ENCODE data around the gene RAB3C.

Gene RAB3C

GRCh38 chr5:58710871-58711270 is 128.0 kb downstream of the RAB3C start:
- no peak overlapping the region for H3K27ac Mint-ChIP-seq
- no peak overlapping the region for H3K4me3 Mint-ChIP-seq
- no peaks in the 10 kb centered on the region for H3K36me3 Mint-ChIP-seq (ENCODE audit: low read depth)
- no peaks in the 10 kb centered on the region for H3K27me3 Mint-ChIP-seq
- intact Hi-C loops (cut with micrococcal nuclease): no loop called here
- H3K9me3 Mint-ChIP-seq: peaks cover 12% of the 10 kb centered on the region
- no peaks in the 10 kb centered on the region for H3K4me1 Mint-ChIP-seq (ENCODE audit: low read depth)

GRCh38 chr5:58711965-58712364 is 129.1 kb downstream of the RAB3C start:
- no peaks in the 10 kb centered on the region for H3K27me3 Mint-ChIP-seq
- H3K9me3 Mint-ChIP-seq: peaks cover 12% of the 10 kb centered on the region
- no peaks in the 10 kb centered on the region for H3K36me3 Mint-ChIP-seq (ENCODE audit: low read depth)
- no peak overlapping the region for H3K4me3 Mint-ChIP-seq
- intact Hi-C loops (cut with micrococcal nuclease): no loop called here
- H3K27ac Mint-ChIP-seq: no peak overlapping the region
- no peaks in the 10 kb centered on the region for H3K4me1 Mint-ChIP-seq (ENCODE audit: low read depth)

DNA sequence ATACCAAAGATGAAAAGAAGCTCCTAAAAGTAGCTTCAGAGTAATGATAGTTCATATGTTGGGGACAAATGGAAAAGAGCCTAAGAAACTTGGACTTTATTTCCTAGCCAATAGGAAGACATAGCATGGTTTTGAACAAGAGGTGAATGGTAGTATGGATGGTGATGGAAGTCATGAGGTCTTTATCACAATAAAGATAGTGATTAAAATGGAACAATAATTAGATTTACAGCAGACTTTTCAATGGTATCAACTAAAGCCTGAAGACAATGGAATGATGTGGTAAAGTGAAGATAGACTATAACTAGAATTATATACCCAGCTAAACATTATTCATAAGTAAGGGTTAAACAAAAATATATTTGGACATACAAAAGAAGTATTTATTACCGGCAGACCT is 131.2 kb downstream of the RAB3C start:
- Mint-ChIP-seq H3K4me1 (ENCODE audit: low read depth) (no peaks in the 10 kb centered on the region), H3K4me3 (no peak overlapping the region), H3K9me3 (peaks cover 12% of the 10 kb centered on the region), H3K36me3 (ENCODE audit: low read depth) (no peaks in the 10 kb centered on the region), H3K27ac (no peak overlapping the region), H3K27me3 (no peaks in the 10 kb centered on the region)
- intact Hi-C loops (cut with micrococcal nuclease): no loop called here

DNA sequence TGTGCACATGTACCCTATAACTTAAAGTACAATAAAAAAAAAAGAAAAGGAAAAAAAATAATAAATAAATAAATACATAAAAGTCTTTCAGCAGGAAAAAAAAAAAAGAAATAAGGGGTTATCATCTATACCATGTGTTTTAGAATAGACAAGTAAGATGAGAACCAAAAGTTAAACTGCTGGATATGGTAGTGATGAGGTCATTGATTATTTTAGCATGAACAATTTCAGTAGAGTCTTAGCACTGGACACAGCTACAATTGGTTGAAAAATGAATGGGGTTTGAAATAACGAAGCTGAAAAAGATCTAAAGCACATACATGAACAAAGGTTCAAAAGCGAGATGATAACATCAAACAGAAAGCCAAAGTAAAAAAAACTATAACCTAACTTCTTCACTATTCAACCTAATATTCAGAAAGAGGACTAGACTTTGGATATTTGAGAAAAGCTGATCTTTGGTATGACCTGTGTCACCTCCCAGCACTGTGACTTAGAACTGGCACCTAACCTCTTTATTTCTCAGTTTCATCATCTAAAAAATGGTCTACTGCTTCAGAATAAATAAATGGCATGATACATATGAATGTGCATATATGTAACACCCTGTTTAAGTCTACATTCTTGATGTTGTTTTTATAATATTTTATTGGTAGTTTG is 133.3 kb downstream of the RAB3C start:
- H3K27ac Mint-ChIP-seq: no peak overlapping the region

GRCh38 chr5:58716713-58717112 is 133.8 kb downstream of the RAB3C start:
- no peaks in the 10 kb centered on the region for H3K4me1 Mint-ChIP-seq (ENCODE audit: low read depth)
- H3K4me3 Mint-ChIP-seq: no peak overlapping the region
- H3K36me3 Mint-ChIP-seq (ENCODE audit: low read depth): no peaks in the 10 kb centered on the region
- peaks cover 12% of the 10 kb centered on the region for H3K9me3 Mint-ChIP-seq
- intact Hi-C loops (cut with micrococcal nuclease): no loop called here
- no peak overlapping the region for H3K27ac Mint-ChIP-seq
- no peaks in the 10 kb centered on the region for H3K27me3 Mint-ChIP-seq

More for the DNA sequence above, 133.3 kb downstream of the RAB3C start:
- Mint-ChIP-seq H3K27me3 (no peaks in the 10 kb centered on the region), H3K36me3 (ENCODE audit: low read depth) (no peaks in the 10 kb centered on the region), H3K4me1 (ENCODE audit: low read depth) (no peaks in the 10 kb centered on the region), H3K9me3 (peaks cover 12% of the 10 kb centered on the region), H3K4me3 (no peak overlapping the region)
- intact Hi-C loops (cut with micrococcal nuclease): no loop called here

GRCh38 chr5:58717303-58718007 is 134.6 kb downstream of the RAB3C start:
- H3K9me3 Mint-ChIP-seq: peaks cover 12% of the 10 kb centered on the region
- H3K27ac Mint-ChIP-seq: no peak overlapping the region
- H3K36me3 Mint-ChIP-seq (ENCODE audit: low read depth): no peaks in the 10 kb centered on the region
- no peaks in the 10 kb centered on the region for H3K27me3 Mint-ChIP-seq
- no peaks in the 10 kb centered on the region for H3K4me1 Mint-ChIP-seq (ENCODE audit: low read depth)
- intact Hi-C loops (cut with micrococcal nuclease): no loop called here
- no peak overlapping the region for H3K4me3 Mint-ChIP-seq

DNA sequence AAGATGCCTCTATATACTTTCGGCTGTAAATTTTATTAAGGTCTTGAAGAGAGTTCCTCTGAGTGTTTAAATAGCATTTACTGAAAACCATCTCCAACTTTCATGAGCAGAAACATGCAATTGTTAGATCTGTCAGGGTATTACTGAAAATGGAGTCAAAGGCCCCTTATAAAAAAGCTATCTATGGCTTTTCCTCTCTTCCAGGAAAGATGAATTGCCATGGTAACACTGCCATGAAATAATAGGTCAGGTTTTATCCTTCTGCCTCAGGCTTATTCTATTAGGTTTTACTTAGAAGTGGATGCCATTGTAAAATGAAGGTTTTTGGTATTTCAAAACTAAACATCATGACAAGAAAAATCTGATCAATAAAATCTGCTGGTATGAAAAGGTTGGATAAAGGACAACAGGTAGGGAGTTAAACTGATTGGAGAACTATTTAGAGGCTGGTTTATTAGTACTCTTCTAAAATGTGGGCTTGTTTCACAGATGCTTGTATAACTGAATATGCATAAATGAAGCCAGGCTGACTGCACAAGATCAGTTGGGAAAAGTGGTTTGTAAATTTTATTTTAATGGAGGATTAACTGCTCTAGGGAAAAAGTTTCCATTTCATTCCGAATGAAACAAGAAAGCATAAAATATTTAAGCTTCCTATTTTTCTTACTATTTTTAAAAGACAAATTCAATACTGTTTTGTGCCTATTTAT is 135.5 kb downstream of the RAB3C start:
- Mint-ChIP-seq H3K27me3 (no peaks in the 10 kb centered on the region), H3K4me1 (ENCODE audit: low read depth) (no peaks in the 10 kb centered on the region), H3K4me3 (no peak overlapping the region), H3K27ac (no peak overlapping the region), H3K9me3 (peaks cover 12% of the 10 kb centered on the region), H3K36me3 (ENCODE audit: low read depth) (no peaks in the 10 kb centered on the region)
- intact Hi-C loops (cut with micrococcal nuclease): no loop called here

GRCh38 chr5:58722160-58722559 is 139.3 kb downstream of the RAB3C start:
- Mint-ChIP-seq H3K4me3 (no peak overlapping the region), H3K27me3 (no peaks in the 10 kb centered on the region), H3K9me3 (no peaks in the 10 kb centered on the region), H3K27ac (no peak overlapping the region), H3K36me3 (ENCODE audit: low read depth) (no peaks in the 10 kb centered on the region), H3K4me1 (ENCODE audit: low read depth) (no peaks in the 10 kb centered on the region)
- intact Hi-C loops (cut with micrococcal nuclease): no loop called here

- Mint-ChIP-seq H3K27ac (no peak overlapping the region), H3K4me3 (no peak overlapping the region), H3K4me1 (ENCODE audit: low read depth) (no peaks in the 10 kb centered on the region), H3K9me3 (no peaks in the 10 kb centered on the region), H3K36me3 (ENCODE audit: low read depth) (no peaks in the 10 kb centered on the region), H3K27me3 (no peaks in the 10 kb centered on the region)
- intact Hi-C loops (cut with micrococcal nuclease): no loop called here
These were observed 142.1 kb downstream of the RAB3C start for GRCh38 chr5:58724992-58725391.

DNA sequence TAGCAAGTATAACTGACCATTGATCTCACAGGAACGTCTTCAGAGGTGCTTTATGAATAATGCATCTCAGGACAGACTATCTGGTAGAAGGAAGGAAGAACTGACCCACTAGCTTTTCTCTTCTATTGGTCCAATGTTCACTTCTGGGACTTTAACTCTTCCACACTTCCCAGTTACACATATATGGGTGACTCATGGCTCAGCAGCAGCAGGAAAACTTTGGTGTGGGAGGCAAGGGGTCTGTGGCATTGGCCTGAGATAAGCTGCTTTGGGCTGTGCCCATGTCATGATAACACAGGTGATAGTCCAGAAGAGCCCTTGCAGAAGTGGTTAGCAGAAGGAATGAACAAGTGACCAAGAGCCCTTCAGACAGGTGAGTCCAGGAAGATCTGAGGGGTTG is 148.8 kb downstream of the RAB3C start:
- Mint-ChIP-seq H3K27me3 (no peaks in the 10 kb centered on the region), H3K4me1 (ENCODE audit: low read depth) (no peaks in the 10 kb centered on the region), H3K27ac (no peak overlapping the region), H3K9me3 (no peaks in the 10 kb centered on the region), H3K36me3 (ENCODE audit: low read depth) (no peaks in the 10 kb centered on the region), H3K4me3 (no peak overlapping the region)
- intact Hi-C loops (cut with micrococcal nuclease): no loop called here

GRCh38 chr5:58735637-58736036 is 152.8 kb downstream of the RAB3C start:
- H3K27ac Mint-ChIP-seq: no peak overlapping the region
- no peak overlapping the region for H3K4me3 Mint-ChIP-seq
- no peaks in the 10 kb centered on the region for H3K36me3 Mint-ChIP-seq (ENCODE audit: low read depth)
- intact Hi-C loops (cut with micrococcal nuclease): no loop called here
- H3K4me1 Mint-ChIP-seq (ENCODE audit: low read depth): no peaks in the 10 kb centered on the region
- no peaks in the 10 kb centered on the region for H3K27me3 Mint-ChIP-seq
- no peaks in the 10 kb centered on the region for H3K9me3 Mint-ChIP-seq

GRCh38 chr5:58736214-58736613 is 153.3 kb downstream of the RAB3C start:
- Mint-ChIP-seq H3K9me3 (no peaks in the 10 kb centered on the region), H3K27ac (no peak overlapping the region), H3K36me3 (ENCODE audit: low read depth) (no peaks in the 10 kb centered on the region), H3K4me1 (ENCODE audit: low read depth) (no peaks in the 10 kb centered on the region), H3K4me3 (no peak overlapping the region), H3K27me3 (no peaks in the 10 kb centered on the region)
- intact Hi-C loops (cut with micrococcal nuclease): no loop called here

GRCh38 chr5:58737671-58738070 is 154.8 kb downstream of the RAB3C start:
- Mint-ChIP-seq H3K4me3 (no peak overlapping the region), H3K27me3 (no peaks in the 10 kb centered on the region), H3K27ac (no peak overlapping the region), H3K4me1 (ENCODE audit: low read depth) (no peaks in the 10 kb centered on the region), H3K36me3 (ENCODE audit: low read depth) (no peaks in the 10 kb centered on the region), H3K9me3 (no peaks in the 10 kb centered on the region)
- intact Hi-C loops (cut with micrococcal nuclease): no loop called here

DNA sequence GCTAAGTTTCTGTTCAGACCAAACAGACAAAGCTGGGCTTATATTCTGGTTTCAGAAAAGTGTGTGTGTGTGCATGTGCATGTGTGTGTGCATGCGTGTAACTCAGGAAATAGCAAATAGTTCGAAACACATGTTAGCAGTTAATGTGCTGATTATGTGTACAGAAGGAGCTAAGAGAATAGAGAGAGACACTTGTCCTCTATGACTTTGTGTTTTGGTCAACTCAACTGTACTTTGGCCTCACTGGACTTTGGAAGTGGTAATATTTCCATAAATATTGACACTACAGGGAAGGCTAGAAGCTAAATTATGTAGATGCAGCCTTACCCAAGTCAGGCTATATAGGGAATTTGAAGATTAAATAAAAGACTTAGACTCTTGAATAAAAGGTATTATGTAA is 155.5 kb downstream of the RAB3C start:
- H3K9me3 Mint-ChIP-seq: no peaks in the 10 kb centered on the region
- no peak overlapping the region for H3K27ac Mint-ChIP-seq
- no peaks in the 10 kb centered on the region for H3K4me1 Mint-ChIP-seq (ENCODE audit: low read depth)
- intact Hi-C loops (cut with micrococcal nuclease): no loop called here
- H3K36me3 Mint-ChIP-seq (ENCODE audit: low read depth): no peaks in the 10 kb centered on the region
- H3K4me3 Mint-ChIP-seq: no peak overlapping the region
- H3K27me3 Mint-ChIP-seq: no peaks in the 10 kb centered on the region

Measured in dendritic cell treated with granulocyte-macrophage colony-stimulating factor and Interleukin-4, amounts not matched to agents 40 ng/mL and 50 ng/mL, for 4 days (primary cell).